Measurements from ENCODE around the gene SLC35G3.

DNA sequence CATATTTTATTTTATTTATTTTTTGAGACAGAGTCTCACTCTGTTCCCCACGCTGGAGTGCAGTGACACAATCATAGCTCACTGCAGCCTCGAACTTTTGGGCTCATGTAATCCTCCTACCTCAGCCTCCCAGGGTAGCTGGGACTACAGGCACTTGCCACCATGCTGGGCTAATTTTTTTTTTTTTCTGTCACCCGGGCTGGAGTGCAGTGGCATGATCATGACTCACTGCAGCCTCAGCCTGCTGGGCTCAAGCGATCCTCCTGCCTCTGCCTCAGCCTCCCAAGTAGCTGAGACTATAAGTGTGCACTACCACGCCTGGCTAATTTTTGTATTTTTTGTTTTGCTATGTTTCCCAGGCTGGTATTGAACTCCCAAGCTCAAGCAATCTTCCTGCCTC, 29.5 kb downstream of the SLC35G3 start:
- TF ChIP-seq, protein P1, sequence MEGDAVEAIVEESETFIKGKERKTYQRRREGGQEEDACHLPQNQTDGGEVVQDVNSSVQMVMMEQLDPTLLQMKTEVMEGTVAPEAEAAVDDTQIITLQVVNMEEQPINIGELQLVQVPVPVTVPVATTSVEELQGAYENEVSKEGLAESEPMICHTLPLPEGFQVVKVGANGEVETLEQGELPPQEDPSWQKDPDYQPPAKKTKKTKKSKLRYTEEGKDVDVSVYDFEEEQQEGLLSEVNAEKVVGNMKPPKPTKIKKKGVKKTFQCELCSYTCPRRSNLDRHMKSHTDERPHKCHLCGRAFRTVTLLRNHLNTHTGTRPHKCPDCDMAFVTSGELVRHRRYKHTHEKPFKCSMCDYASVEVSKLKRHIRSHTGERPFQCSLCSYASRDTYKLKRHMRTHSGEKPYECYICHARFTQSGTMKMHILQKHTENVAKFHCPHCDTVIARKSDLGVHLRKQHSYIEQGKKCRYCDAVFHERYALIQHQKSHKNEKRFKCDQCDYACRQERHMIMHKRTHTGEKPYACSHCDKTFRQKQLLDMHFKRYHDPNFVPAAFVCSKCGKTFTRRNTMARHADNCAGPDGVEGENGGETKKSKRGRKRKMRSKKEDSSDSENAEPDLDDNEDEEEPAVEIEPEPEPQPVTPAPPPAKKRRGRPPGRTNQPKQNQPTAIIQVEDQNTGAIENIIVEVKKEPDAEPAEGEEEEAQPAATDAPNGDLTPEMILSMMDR (IDR thresholded peaks at IDR 0.05), result no peak
- TF ChIP-seq POLR2A (IDR thresholded peaks at IDR 0.05), result no peak
